Ovary (tissue), 3 donors: ENCODE measurements around the gene ZNF511.

Experiments used
- CTCF ChIP-seq, 3 donors: fragments of 450-650 bp in 2 of 3; fragments of 200-600 bp in 1 of 3; IDR thresholded peaks; one replicate each; pipeline versions ENCODE4 v1.5.1 to v1.8.0; 2016 to 2022; ENCODE audit warnings: antibody characterized with exemption in 3 of 3, mild to moderate bottlenecking in 1 of 3
- EP300 ChIP-seq: sonication (generic); formaldehyde crosslinking; IDR thresholded peaks from one replicate; pipeline ENCODE4 v1.6.1; 2017; ENCODE audit warnings: antibody characterized with exemption
- donor health status: DM: no; HTN: no; CAD: no.

GRCh38 chr10:133332936-133333699, 24.4 kb downstream of the ZNF511 start:
- TF ChIP-seq CTCF (IDR thresholded peaks at IDR 0.05) (no peak), EP300 (no peak)
